HepG2 (cell line): ENCODE results near the gene HDGFL2. TPM values are rescaled to one million over a fixed set of nuclear protein-coding genes. Genes with fewer than 3 reads are reported as not detected.
A peak's percentile ranks its signal among the peaks of the same experiment; 100 is the strongest.

Source experiments
- ARNT2 ChIP-seq: sonication (generic); formaldehyde crosslinking; IDR thresholded peaks from 2 replicates; pipeline ENCODE4 v1.8.0; 2022; ENCODE audit warnings: mild to moderate bottlenecking, low read depth, missing genetic modification reagents, moderate library complexity
- ONECUT2 ChIP-seq: sonication (generic); formaldehyde crosslinking; IDR thresholded peaks from 2 replicates; pipeline ENCODE4 v1.4.0; 2020; ENCODE audit warnings: missing genetic modification reagents
- PHF8 ChIP-seq: sonication (generic); formaldehyde crosslinking; IDR thresholded peaks from 2 replicates; pipeline ENCODE4 v1.5.0; 2020; ENCODE audit warnings: missing genetic modification reagents
- REST ChIP-seq, 2 experiments: IDR thresholded peaks; 2 replicates each; pipeline ENCODE4 v1.6.1; 2011 to 2012; ENCODE audit warnings: low read length in 2 of 2, borderline replicate concordance in 1 of 2, low read depth in 1 of 2, mild to moderate bottlenecking in 1 of 2, moderate library complexity in 1 of 2
- SAFB2 ChIP-seq: sonication (generic); formaldehyde crosslinking; IDR thresholded peaks from 2 replicates; pipeline ENCODE4 v1.5.1; 2020; ENCODE audit warnings: missing genetic modification reagents, low read depth, mild to moderate bottlenecking, borderline replicate concordance
- SALL1 ChIP-seq: sonication (generic); formaldehyde crosslinking; IDR thresholded peaks from 2 replicates; pipeline ENCODE4 v1.8.0; 2022; ENCODE audit warnings: mild to moderate bottlenecking, missing genetic modification reagents
- TCF7L2 ChIP-seq: IDR thresholded peaks from 2 replicates; pipeline ENCODE4 v1.6.1; 2011; ENCODE audit warnings: mild to moderate bottlenecking, low read depth, low read length, moderate library complexity
- TRIM22 ChIP-seq: fragments of 450-650 bp; IDR thresholded peaks from 2 replicates; pipeline ENCODE4 v1.6.1; 2017
- ZBTB21 ChIP-seq: sonication (generic); formaldehyde crosslinking; IDR thresholded peaks from 2 replicates; pipeline ENCODE4 v1.4.0; 2020; ENCODE audit warnings: missing genetic modification reagents
- ZFX ChIP-seq: sonication (generic); formaldehyde crosslinking; IDR thresholded peaks from 2 replicates; pipeline ENCODE4 v1.4.0; 2020; ENCODE audit warnings: mild to moderate bottlenecking, low read depth, missing genetic modification reagents, moderate library complexity
- ZFY ChIP-seq: sonication (generic); formaldehyde crosslinking; IDR thresholded peaks from 2 replicates; pipeline ENCODE4 v1.4.0; 2020; ENCODE audit warnings: missing genetic modification reagents
- ZNF362 ChIP-seq: sonication (generic); formaldehyde crosslinking; IDR thresholded peaks from 2 replicates; pipeline ENCODE4 v1.4.0; 2020; ENCODE audit warnings: missing genetic modification reagents, mild to moderate bottlenecking, borderline replicate concordance
- ZNF703 ChIP-seq: sonication (generic); formaldehyde crosslinking; IDR thresholded peaks from 2 replicates; pipeline ENCODE4 v1.5.1; 2020; ENCODE audit warnings: missing genetic modification reagents, mild to moderate bottlenecking, moderate library complexity, borderline replicate concordance
- polyA plus RNA-seq, 8 experiments: library from polyadenylated mRNA; depleted of rRNA in 3 of 8; stranded (reverse) in 7 of 8; unstranded in 1 of 8; fragments of >200 nt; fragmentation: Illumina TruSeq in 4 of 8; extraction: Trizol in 4 of 8; gene quantifications; 2 replicates each; pipeline versions ENCODE4 v1.2.1 to v1.2.3, GENCODE V29; 2011 to 2016; ENCODE audit warnings: low read depth in 4 of 8, missing spikeins in 1 of 8, mixed read lengths in 1 of 8; ENCODE audit not compliant: insufficient read depth in 1 of 8
- total RNA-seq, 5 experiments: library from RNA; depleted of rRNA; stranded (reverse); fragments of >200 nt; fragmentation: Illumina TruSeq; extraction: Trizol; gene quantifications; 2 replicates each; pipeline ENCODE4 v1.2.3, GENCODE V29; 2016; ENCODE audit warnings: low read depth in 1 of 5
- TF ChIP-seq, protein P1 (sequence below): sonication (generic); formaldehyde crosslinking; IDR thresholded peaks from 2 replicates; pipeline ENCODE4 v1.4.0; 2020; ENCODE audit warnings: missing genetic modification reagents, borderline replicate concordance
- TF ChIP-seq, protein P2 (sequence below): sonication (generic); formaldehyde crosslinking; conservative IDR thresholded peaks from 2 replicates; pipeline ENCODE4 v1.4.0; 2020; ENCODE audit warnings: missing genetic modification reagents

HDGFL2 gene
- total and polyA plus RNA-seq, 2 of the 13 experiments (the other 11 are each of a cell fraction or from before 2014, with no cell fraction given) = 20.0 to 51.1 TPM

- TF ChIP-seq ZNF703 (peak; percentile 20; the same call in 1 of the 2 replicates), ONECUT2 (CRISPR knock-in tag) (no peak), SALL1 (CRISPR knock-in tag) (peak; percentile 24; the same call in 1 of the 2 replicates), TCF7L2 (no peak), ZBTB21 (CRISPR knock-in tag) (no peak), PHF8 (CRISPR knock-in tag) (peak; percentile 66; the same call in 1 of the 2 replicates), TRIM22 (no peak), ARNT2 (peak; percentile 43; the same call in 1 of the 2 replicates), ZFY (CRISPR knock-in tag) (peak; percentile 59; the same call in 1 of the 2 replicates), SAFB2 (CRISPR knock-in tag) (peak; percentile 40; the same call in 1 of the 2 replicates), ZNF362 (no peak), REST (IDR thresholded peaks at IDR 0.05; ENCODE audit: borderline replicate concordance in 1 of 2, low read depth in 1 of 2, low read length in 2 of 2) (no peak), ZFX (CRISPR knock-in tag) (peak; percentile 53)
- TF ChIP-seq, protein P1, sequence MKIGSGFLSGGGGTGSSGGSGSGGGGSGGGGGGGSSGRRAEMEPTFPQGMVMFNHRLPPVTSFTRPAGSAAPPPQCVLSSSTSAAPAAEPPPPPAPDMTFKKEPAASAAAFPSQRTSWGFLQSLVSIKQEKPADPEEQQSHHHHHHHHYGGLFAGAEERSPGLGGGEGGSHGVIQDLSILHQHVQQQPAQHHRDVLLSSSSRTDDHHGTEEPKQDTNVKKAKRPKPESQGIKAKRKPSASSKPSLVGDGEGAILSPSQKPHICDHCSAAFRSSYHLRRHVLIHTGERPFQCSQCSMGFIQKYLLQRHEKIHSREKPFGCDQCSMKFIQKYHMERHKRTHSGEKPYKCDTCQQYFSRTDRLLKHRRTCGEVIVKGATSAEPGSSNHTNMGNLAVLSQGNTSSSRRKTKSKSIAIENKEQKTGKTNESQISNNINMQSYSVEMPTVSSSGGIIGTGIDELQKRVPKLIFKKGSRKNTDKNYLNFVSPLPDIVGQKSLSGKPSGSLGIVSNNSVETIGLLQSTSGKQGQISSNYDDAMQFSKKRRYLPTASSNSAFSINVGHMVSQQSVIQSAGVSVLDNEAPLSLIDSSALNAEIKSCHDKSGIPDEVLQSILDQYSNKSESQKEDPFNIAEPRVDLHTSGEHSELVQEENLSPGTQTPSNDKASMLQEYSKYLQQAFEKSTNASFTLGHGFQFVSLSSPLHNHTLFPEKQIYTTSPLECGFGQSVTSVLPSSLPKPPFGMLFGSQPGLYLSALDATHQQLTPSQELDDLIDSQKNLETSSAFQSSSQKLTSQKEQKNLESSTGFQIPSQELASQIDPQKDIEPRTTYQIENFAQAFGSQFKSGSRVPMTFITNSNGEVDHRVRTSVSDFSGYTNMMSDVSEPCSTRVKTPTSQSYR = no peak
- TF ChIP-seq, protein P2, sequence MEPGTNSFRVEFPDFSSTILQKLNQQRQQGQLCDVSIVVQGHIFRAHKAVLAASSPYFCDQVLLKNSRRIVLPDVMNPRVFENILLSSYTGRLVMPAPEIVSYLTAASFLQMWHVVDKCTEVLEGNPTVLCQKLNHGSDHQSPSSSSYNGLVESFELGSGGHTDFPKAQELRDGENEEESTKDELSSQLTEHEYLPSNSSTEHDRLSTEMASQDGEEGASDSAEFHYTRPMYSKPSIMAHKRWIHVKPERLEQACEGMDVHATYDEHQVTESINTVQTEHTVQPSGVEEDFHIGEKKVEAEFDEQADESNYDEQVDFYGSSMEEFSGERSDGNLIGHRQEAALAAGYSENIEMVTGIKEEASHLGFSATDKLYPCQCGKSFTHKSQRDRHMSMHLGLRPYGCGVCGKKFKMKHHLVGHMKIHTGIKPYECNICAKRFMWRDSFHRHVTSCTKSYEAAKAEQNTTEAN (CRISPR knock-in tag) = 0 out of 2 replicates have a peak, but pooled peaks have one; percentile 18
Measured at GRCh38 chr19:4472174-4472974, at the start of gene HDGFL2 (continued).
